H1 (cell line): Measurements from ENCODE around the gene ATP8B3. TPM values are rescaled to one million over a fixed set of nuclear protein-coding genes. Genes with fewer than 3 reads are reported as not detected.

Experiments
- CEBPB ChIP-seq: IDR thresholded peaks from 2 replicates; pipeline ENCODE4 v1.6.1; 2012; ENCODE audit warnings: low read depth, low read length
- CHD1 ChIP-seq: IDR thresholded peaks from 2 replicates; pipeline ENCODE4 v1.6.1; 2012; ENCODE audit warnings: low read depth, low read length, improper control_type of control experiment
- CREB1 ChIP-seq: IDR thresholded peaks from 2 replicates; pipeline ENCODE4 v1.6.1; 2012; ENCODE audit warnings: inconsistent platforms
- CTBP2 ChIP-seq: IDR thresholded peaks from 2 replicates; pipeline ENCODE4 v1.7.0; 2011; ENCODE audit warnings: borderline replicate concordance, mild to moderate bottlenecking, moderate library complexity, mixed read lengths, low read length; ENCODE audit not compliant: insufficient read depth, insufficient read length
- EP300 ChIP-seq, 2 experiments: IDR thresholded peaks; 1 replicate in 1 of 2; 2 replicates in 1 of 2; pipeline ENCODE4 v1.6.1; 2011 to 2012; ENCODE audit warnings: low read depth in 2 of 2, low read length in 2 of 2, mild to moderate bottlenecking in 2 of 2, borderline replicate concordance in 1 of 2, inconsistent platforms in 1 of 2, moderate library complexity in 1 of 2
- HDAC2 ChIP-seq, 2 experiments: fragments of 300-600 bp in 1 of 2; sonication (generic) in 1 of 2; IDR thresholded peaks; 2 replicates each; pipeline ENCODE4 v1.6.1; 2011 to 2012; ENCODE audit warnings: low read depth in 2 of 2, low read length in 2 of 2, mild to moderate bottlenecking in 2 of 2, moderate library complexity in 2 of 2, borderline replicate concordance in 1 of 2, inconsistent platforms in 1 of 2
- KDM1A ChIP-seq: fragments of 200-600, 300-600 bp; sonication (generic); IDR thresholded peaks from 2 replicates; pipeline ENCODE4 v1.7.1; 2016; ENCODE audit warnings: mild to moderate bottlenecking, low read length, borderline replicate concordance
- KDM4A ChIP-seq: IDR thresholded peaks from one replicate; pipeline ENCODE4 v1.7.1; 2012; ENCODE audit warnings: low read depth, mild to moderate bottlenecking, moderate library complexity, low read length, inconsistent platforms; ENCODE audit not compliant: severe bottlenecking
- MAFK ChIP-seq: IDR thresholded peaks from 2 replicates; pipeline ENCODE4 v1.6.1; 2012; ENCODE audit warnings: low read depth, mild to moderate bottlenecking, improper control_type of control experiment, low read length
- NANOG ChIP-seq: IDR thresholded peaks from 2 replicates; pipeline ENCODE4 v1.6.1; 2011; ENCODE audit warnings: low read length, low read depth, mild to moderate bottlenecking, inconsistent platforms; ENCODE audit not compliant: insufficient read depth, poor library complexity, severe bottlenecking
- POLR2AphosphoS5 ChIP-seq: IDR thresholded peaks from 2 replicates; pipeline ENCODE4 v1.6.1; 2011; ENCODE audit warnings: low read depth, low read length
- POU5F1 ChIP-seq: IDR thresholded peaks from 2 replicates; pipeline ENCODE4 v1.6.1; 2011; ENCODE audit warnings: low read depth, mild to moderate bottlenecking, low read length, moderate library complexity
- RBBP5 ChIP-seq: IDR thresholded peaks from 2 replicates; pipeline ENCODE4 v1.7.1; 2012; ENCODE audit warnings: low read depth, mild to moderate bottlenecking, inconsistent platforms, low read length, moderate library complexity, borderline replicate concordance
- RFX5 ChIP-seq: IDR thresholded peaks from 2 replicates; pipeline ENCODE4 v1.6.1; 2011; ENCODE audit warnings: low read depth, low read length, improper control_type of control experiment, borderline replicate concordance
- RNF2 ChIP-seq: fragments of 200-900, 300-1000 bp; sonication (generic); IDR thresholded peaks from 2 replicates; pipeline ENCODE4 v1.7.1; 2016; ENCODE audit warnings: borderline replicate concordance, low read depth, mild to moderate bottlenecking, antibody characterized with exemption, low read length; ENCODE audit not compliant: poor library complexity, severe bottlenecking; ENCODE audit errors: missing control alignments
- SAP30 ChIP-seq: fragments of 300-600 bp; sonication (generic); IDR thresholded peaks from 2 replicates; pipeline ENCODE4 v1.7.1; 2012; ENCODE audit warnings: low read length, moderate library complexity, mild to moderate bottlenecking, inconsistent platforms; ENCODE audit not compliant: insufficient read depth, insufficient replicate concordance
- SRF ChIP-seq: IDR thresholded peaks from 2 replicates; pipeline ENCODE4 v1.6.1; 2011; ENCODE audit warnings: mild to moderate bottlenecking, low read depth, low read length, moderate library complexity
- SUZ12 ChIP-seq: fragments of 200-600 bp; sonication (generic); IDR thresholded peaks from 2 replicates; pipeline ENCODE4 v1.6.1; 2012; ENCODE audit warnings: mild to moderate bottlenecking, inconsistent platforms, low read length, moderate library complexity, mixed read lengths
- TBP ChIP-seq: IDR thresholded peaks from 2 replicates; pipeline ENCODE4 v1.6.1; 2011; ENCODE audit warnings: low read depth, low read length, improper control_type of control experiment
- TCF12 ChIP-seq: IDR thresholded peaks from 2 replicates; pipeline ENCODE4 v1.6.1; 2011; ENCODE audit warnings: low read depth, mild to moderate bottlenecking, low read length
- polyA plus RNA-seq, 7 experiments: library from polyadenylated mRNA; depleted of rRNA in 3 of 7; stranded (reverse) in 5 of 7; unstranded in 2 of 7; fragments of >200 nt in 5 of 7; fragments of 200-250 nt in 2 of 7; gene quantifications; 1 replicate in 5 of 7; 2 replicates in 1 of 7; 4 replicates in 1 of 7; pipeline versions ENCODE4 v1.2.1 to v1.2.3, GENCODE V29; 2011 to 2013; ENCODE audit warnings: missing spikeins in 2 of 7, mixed read lengths in 2 of 7
- total RNA-seq: library from RNA; stranded (reverse); fragmentation: NEBNext Ultra II Directional; extraction: Animal tissue kit (Norgen Biotek cat#: 25700); gene quantifications from 2 replicates; pipeline ENCODE4 v1.2.1, GENCODE V29; 2021

The ATP8B3 gene
- total and polyA plus RNA-seq, 2 of the 8 experiments (the other 6 are each of a cell fraction or from before 2014, with no cell fraction given) = 4.1 to 9.3 TPM

GRCh38 chr19:1774989-1775772, 36.9 kb downstream of the ATP8B3 start (continued):
- TF ChIP-seq RFX5 (no peak), CTBP2 (no peak), RBBP5 (no peak), SRF (peak; percentile 32; the same call in 1 of the 2 replicates), EP300 (IDR thresholded peaks at IDR 0.05; ENCODE audit: borderline replicate concordance in 1 of 2, low read depth in 2 of 2, low read length in 2 of 2) (no peak), RNF2 (peak; percentile 0), TCF12 (0 out of 2 replicates have a peak, but pooled peaks have one; percentile 30), NANOG (no peak), KDM1A (peak; percentile 90), SAP30 (no peak), CREB1 (peak; percentile 41; the same call in 1 of the 2 replicates), KDM4A (peak; percentile 84), CHD1 (no peak), MAFK (no peak), HDAC2 (IDR thresholded peaks at IDR 0.05; ENCODE audit: borderline replicate concordance in 1 of 2, low read depth in 2 of 2, low read length in 2 of 2) (no peak), POU5F1 (no peak), TBP (no peak), POLR2AphosphoS5 (no peak), SUZ12 (no peak; the same call in 1 of the 2 replicates), CEBPB (no peak)
